ENCODE data around the gene PNLDC1. TPM values are rescaled to one million over a fixed set of nuclear protein-coding genes. Genes with fewer than 3 reads are reported as not detected.
A peak's percentile ranks its signal among the peaks of the same experiment; 100 is the strongest.

The PNLDC1 gene
- total and polyA plus RNA-seq, 12 donors: 0.09 to 0.72 (median 0.22) TPM; not detected in 6

DNA sequence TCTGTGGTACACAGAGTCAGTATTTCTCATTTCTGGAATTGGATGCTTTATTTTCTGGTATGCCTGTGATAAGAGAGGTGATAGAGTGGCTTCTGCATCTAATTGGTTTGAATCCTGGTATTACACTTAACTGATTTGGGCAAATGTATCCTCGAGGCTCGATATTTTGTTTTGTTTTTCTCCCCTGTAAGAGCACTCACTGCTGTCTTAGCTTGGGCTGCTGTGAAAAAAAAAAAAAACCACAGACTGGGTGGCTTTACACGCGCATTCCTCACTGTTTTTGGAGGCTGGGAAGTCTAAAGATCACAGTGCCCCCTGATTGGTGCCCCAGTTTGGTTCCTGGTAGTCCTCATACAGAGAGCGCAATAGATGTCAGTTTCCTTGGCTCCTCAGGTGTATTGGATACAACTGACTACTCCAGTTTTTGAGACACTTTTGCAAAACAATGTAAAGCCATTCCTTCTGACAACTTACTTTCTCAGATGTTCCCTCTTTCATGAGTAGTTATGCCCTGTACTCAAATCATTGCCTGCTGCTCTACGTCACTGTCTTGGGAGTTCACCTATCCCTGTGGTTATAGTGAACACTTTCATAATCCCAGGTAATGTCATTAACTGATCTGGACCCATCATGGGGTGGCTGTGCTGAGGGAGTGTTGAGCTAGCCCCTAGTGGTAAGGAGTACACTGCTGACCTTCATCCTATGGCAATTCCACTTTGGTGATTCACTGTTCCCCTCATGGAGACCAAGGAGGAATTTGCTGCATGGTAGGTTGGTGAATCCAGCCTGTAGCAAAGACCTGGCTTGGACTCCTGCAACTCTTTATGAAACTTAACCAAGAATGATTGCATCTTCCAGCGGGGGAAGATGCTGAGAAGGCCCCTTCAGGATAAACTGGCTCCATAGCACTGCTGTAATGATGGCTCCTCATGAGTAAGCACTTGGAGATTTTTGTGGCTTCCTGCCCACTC lies 41.8 kb upstream of the PNLDC1 start:
- H3K4me1 ChIP-seq: peaks cover 3 to 29% (median 19%) of the 10 kb centered on the region in 9 donors
- WGBS, 2 donors: 93 to 94% methylated on average over 7 of the region's 7 CpGs
- H3K9me3 ChIP-seq: no peaks in the 10 kb centered on the region
- H3K27me3 ChIP-seq: no peaks in the 10 kb centered on the region
- H3K4me3 ChIP-seq: no peak overlapping the region
- H3K27ac ChIP-seq: no peak overlapping the region
- intact Hi-C loops (cut with DNase I): loop anchor here in 1 of 10 donors (10.0 kb wide), 1 partner anchor 64 kb away; the partner anchor contains the start of gene SOD2
- TF ChIP-seq CTCF (IDR thresholded peaks at IDR 0.05): no peak
- H3K36me3 ChIP-seq: peaks cover 0 to 61% (median 8%) of the 10 kb centered on the region in 9 donors
- ATAC-seq (no peak), DNase-seq (no peak)

DNA sequence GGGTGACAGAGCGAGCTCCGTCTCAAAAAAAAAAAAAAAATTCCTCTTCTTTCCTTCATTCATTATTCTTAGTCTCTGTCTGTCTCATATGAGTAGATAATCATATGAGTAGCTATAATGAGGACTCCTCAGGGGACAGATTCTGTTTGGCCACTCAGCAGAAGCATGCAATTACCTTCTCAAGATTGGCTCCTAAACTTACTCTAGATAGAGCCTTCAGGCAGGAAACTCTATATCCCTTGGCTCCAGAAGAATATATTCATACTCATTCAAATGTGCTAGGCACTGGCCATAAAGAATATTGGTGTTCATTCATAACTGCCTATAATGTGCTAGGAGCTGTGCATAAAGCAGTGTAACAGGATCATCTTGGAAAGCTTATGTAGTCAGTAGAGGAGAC lies 40.4 kb upstream of the PNLDC1 start:
- Histone ChIP-seq H3K27me3 (no peaks in the 10 kb centered on the region), H3K36me3 (peaks cover 0 to 60% (median 5%) of the 10 kb centered on the region in 9 donors), H3K4me1 (peaks cover 3 to 30% (median 19%) of the 10 kb centered on the region in 9 donors), H3K4me3 (no peak overlapping the region), H3K27ac (no peak overlapping the region), H3K9me3 (no peaks in the 10 kb centered on the region)
- TF ChIP-seq CTCF (IDR thresholded peaks at IDR 0.05): no peak
- no peak for DNase-seq
- ATAC-seq: no peak
- intact Hi-C loops (cut with DNase I): loop anchor here in 7 of 10 donors (5.0 to 10.0 kb wide), 3 partner anchors 32 to 67 kb away; partner anchors contain the start of genes SOD2 (in 4 of the 7) and WTAP (in 4 of the 7)
- 17 to 50% methylated on average over 1 of the region's 2 CpGs for WGBS, 2 donors

DNA sequence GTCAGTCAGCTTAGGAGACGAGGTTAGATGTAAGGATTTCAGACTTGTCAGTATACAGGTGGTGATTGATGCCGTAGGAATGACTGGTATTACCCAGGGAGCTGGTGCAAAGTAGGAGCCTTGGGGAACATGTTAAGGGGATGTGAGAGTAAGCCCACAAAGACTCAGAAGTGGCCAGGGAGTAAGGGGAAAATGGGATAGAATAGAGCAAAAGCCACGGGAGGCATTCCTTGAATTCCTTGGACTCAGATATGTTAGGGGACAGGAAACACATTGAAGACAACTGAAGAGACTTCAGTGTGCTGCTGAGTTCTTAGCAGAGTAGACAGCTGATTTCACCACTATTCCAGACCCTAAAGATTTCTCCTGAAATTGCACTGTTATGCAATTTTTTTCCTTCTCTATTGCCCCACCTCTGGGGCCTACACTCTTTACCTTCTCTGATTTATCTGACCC lies 39.4 kb upstream of the PNLDC1 start:
- H3K27ac ChIP-seq: peak overlapping the region in 7 of 10 donors; percentile 96 to 99 (median 97)
- H3K36me3 ChIP-seq: peaks cover 0 to 59% (median 5%) of the 10 kb centered on the region in 9 donors
- ATAC-seq (no peak), DNase-seq (no peak)
- no peaks in the 10 kb centered on the region for H3K9me3 ChIP-seq
- H3K4me3 ChIP-seq: peak overlapping the region in 6 of 10 donors; percentile 83 to 100 (median 98)
- intact Hi-C loops (cut with DNase I): loop anchor here in 6 of 10 donors (5.0 to 10.0 kb wide), 3 partner anchors 33 to 68 kb away; partner anchors contain the start of genes WTAP (in 4 of the 6) and SOD2 (in 3 of the 6)
- H3K4me1 ChIP-seq: peaks cover 3 to 30% (median 19%) of the 10 kb centered on the region in 9 donors
- no peak for TF ChIP-seq CTCF (IDR thresholded peaks at IDR 0.05)
- no peaks in the 10 kb centered on the region for H3K27me3 ChIP-seq
- WGBS, 2 donors: 43 to 47% methylated on average over 3 of the region's 3 CpGs
